ENCODE measurements around the gene SYNGR2.
A peak's percentile ranks its signal among the peaks of the same experiment; 100 is the strongest.

Gene SYNGR2

DNA sequence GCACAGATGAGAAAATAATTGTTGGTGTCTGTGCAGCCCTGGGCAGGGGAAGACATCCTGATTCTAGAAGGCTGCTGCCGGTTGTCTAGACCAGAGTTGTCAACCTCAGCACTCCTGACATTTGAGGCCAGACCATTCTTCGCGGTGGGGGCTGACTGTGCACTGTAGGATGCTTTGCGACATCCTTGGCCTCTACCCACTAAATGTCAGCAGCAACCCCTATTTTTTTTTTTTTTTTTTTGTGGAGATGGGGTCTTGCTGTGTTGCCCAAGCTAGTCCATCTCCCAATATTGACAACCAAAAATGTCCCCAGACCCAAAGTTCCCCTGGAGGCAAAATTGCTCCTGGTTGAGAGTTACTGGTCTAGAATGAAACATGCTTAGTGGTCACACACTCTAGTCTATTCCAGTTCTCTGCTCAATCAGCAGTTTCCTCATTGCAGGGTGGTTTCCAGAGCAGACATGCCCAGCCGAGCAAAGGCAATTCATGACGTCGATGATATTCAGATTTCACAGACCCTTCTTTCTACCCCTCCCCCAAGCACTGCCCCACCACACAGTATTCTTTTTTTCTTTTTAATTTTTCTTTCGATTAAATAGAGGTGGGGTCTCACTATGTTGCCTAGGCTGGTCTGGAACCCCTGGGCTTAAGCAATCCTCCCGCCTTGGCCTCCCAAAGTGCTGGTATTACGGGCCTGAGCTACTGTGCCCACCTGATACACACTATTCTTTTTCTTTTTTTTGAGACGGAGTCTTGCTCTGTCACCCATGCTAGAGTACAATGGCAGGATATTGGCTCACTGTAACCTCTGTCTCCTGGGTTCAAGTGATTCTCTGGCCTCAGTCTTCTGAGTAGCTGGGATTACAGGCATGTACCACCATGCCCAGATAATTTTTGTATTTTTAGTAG, 13.2 kb upstream of the SYNGR2 start:
- peak overlapping the region; percentile 54 for H3K27ac ChIP-seq (replicated peaks)
- no peaks in the 10 kb centered on the region for H3K27me3 ChIP-seq (ENCODE audit: insufficient read depth, poor library complexity, severe bottlenecking)
- no peak overlapping the region for H3K4me3 ChIP-seq (replicated peaks; ENCODE audit: insufficient read depth, low read length)
- TF ChIP-seq, protein P1, sequence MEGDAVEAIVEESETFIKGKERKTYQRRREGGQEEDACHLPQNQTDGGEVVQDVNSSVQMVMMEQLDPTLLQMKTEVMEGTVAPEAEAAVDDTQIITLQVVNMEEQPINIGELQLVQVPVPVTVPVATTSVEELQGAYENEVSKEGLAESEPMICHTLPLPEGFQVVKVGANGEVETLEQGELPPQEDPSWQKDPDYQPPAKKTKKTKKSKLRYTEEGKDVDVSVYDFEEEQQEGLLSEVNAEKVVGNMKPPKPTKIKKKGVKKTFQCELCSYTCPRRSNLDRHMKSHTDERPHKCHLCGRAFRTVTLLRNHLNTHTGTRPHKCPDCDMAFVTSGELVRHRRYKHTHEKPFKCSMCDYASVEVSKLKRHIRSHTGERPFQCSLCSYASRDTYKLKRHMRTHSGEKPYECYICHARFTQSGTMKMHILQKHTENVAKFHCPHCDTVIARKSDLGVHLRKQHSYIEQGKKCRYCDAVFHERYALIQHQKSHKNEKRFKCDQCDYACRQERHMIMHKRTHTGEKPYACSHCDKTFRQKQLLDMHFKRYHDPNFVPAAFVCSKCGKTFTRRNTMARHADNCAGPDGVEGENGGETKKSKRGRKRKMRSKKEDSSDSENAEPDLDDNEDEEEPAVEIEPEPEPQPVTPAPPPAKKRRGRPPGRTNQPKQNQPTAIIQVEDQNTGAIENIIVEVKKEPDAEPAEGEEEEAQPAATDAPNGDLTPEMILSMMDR (IDR thresholded peaks at IDR 0.05; ENCODE audit: insufficient read depth, low read length): no peak
- TF ChIP-seq POLR2AphosphoS5 (IDR thresholded peaks at IDR 0.05; ENCODE audit: low read depth): no peak
- TF ChIP-seq GABPA (IDR thresholded peaks at IDR 0.05; ENCODE audit: low read depth): no peak
- TF ChIP-seq SPI1 (IDR thresholded peaks at IDR 0.05; ENCODE audit: borderline replicate concordance, low read depth): no peak
- TF ChIP-seq, protein P2, sequence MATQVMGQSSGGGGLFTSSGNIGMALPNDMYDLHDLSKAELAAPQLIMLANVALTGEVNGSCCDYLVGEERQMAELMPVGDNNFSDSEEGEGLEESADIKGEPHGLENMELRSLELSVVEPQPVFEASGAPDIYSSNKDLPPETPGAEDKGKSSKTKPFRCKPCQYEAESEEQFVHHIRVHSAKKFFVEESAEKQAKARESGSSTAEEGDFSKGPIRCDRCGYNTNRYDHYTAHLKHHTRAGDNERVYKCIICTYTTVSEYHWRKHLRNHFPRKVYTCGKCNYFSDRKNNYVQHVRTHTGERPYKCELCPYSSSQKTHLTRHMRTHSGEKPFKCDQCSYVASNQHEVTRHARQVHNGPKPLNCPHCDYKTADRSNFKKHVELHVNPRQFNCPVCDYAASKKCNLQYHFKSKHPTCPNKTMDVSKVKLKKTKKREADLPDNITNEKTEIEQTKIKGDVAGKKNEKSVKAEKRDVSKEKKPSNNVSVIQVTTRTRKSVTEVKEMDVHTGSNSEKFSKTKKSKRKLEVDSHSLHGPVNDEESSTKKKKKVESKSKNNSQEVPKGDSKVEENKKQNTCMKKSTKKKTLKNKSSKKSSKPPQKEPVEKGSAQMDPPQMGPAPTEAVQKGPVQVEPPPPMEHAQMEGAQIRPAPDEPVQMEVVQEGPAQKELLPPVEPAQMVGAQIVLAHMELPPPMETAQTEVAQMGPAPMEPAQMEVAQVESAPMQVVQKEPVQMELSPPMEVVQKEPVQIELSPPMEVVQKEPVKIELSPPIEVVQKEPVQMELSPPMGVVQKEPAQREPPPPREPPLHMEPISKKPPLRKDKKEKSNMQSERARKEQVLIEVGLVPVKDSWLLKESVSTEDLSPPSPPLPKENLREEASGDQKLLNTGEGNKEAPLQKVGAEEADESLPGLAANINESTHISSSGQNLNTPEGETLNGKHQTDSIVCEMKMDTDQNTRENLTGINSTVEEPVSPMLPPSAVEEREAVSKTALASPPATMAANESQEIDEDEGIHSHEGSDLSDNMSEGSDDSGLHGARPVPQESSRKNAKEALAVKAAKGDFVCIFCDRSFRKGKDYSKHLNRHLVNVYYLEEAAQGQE (IDR thresholded peaks at IDR 0.05; ENCODE audit: insufficient replicate concordance, low read depth): no peak
- peak in 1 of 2 experiments; percentile 84 for DNase-seq (ENCODE audit: low read depth in 1 of 2, low spot score in 1 of 2)

DNA sequence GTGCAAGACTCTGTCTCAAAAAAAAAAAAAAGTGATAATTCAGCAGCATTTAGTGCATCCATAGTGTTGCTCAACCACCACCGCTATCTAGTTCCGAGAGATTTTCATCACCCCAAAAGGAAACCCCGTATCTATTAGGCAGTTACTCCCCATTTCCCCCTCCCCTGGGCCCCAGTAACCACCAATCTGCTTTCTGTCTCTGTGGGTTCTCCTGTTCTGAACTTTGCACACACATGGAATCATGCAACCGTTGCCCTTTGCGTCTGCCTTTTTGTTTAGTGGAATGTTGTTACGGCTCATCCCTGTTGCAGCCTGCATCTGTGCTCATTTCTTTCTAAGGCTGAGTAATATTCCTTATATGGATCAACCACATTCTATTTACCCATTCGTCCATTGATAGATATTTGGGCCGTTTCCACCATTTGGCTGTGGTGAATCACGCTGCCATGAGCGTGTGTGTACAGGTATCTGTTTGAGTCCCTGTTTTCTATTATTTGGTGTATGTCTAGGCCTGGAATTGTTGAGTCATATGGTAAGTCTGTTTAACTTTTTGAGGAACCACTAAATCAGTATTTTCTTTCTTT, 8.7 kb upstream of the SYNGR2 start:
- DNase-seq (ENCODE audit: low read depth in 1 of 2, low spot score in 1 of 2): peak; percentile 69 to 83
- no peak overlapping the region for H3K4me3 ChIP-seq (replicated peaks; ENCODE audit: insufficient read depth, low read length)
- H3K27me3 ChIP-seq (ENCODE audit: insufficient read depth, poor library complexity, severe bottlenecking): no peaks in the 10 kb centered on the region
- H3K27ac ChIP-seq (replicated peaks): peak overlapping the region; percentile 71
- peak; percentile 50; the same call in 1 of the 2 replicates for TF ChIP-seq POLR2AphosphoS5 (IDR thresholded peaks at IDR 0.05; ENCODE audit: low read depth)
- TF ChIP-seq, protein P2 (IDR thresholded peaks at IDR 0.05; ENCODE audit: insufficient replicate concordance, low read depth): no peak

DNA sequence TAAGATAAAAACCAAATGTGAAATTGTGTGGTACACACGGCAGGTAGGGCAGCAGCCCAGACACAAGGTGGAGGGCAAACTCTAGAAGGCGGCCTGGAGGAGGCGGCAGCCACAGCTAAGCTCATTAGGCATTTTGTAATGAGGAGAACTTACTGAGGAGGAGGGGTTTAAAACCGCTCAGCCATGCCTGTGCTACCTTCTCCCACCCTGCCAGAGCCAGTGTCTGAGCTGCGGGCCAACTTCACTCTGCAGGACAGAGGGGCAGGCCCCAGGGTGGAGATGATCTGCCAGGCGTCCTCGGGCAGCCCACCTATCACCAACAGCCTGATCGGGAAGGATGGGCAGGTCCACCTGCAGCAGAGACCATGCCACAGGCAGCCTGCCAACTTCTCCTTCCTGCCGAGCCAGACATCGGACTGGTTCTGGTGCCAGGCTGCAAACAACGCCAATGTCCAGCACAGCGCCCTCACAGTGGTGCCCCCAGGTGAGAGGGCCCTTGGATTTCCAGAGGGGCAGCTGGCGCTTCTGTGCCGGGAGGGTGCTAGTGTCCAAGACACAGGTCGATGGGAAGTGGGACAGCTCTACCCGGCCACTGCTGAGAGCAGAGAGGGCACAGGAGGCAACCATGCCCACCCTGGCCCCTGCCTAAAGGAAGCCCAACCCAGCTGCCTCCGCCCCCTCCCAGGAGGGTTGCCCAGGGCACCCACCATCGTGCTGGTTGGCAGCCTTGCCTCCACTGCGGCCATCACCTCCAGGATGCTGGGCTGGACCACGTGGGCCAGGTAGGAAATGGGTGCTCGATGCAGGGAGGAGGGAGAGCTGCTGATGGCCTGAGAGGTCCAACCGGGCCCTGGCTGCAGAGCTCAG, 4.3 kb upstream of the SYNGR2 start:
- TF ChIP-seq SPI1 (IDR thresholded peaks at IDR 0.05; ENCODE audit: borderline replicate concordance, low read depth) (no peak), POLR2AphosphoS5 (IDR thresholded peaks at IDR 0.05; ENCODE audit: low read depth) (no peak), GABPA (IDR thresholded peaks at IDR 0.05; ENCODE audit: low read depth) (no peak)
- TF ChIP-seq, protein P2 (IDR thresholded peaks at IDR 0.05; ENCODE audit: insufficient replicate concordance, low read depth): no peak
- TF ChIP-seq, protein P1 (IDR thresholded peaks at IDR 0.05; ENCODE audit: insufficient read depth, low read length): no peak
- Histone ChIP-seq H3K27me3 (ENCODE audit: insufficient read depth, poor library complexity, severe bottlenecking) (no peaks in the 10 kb centered on the region), H3K27ac (replicated peaks) (no peak overlapping the region), H3K4me3 (replicated peaks; ENCODE audit: insufficient read depth, low read length) (no peak overlapping the region)
- no peak for DNase-seq (ENCODE audit: low read depth in 1 of 2, low spot score in 1 of 2)
